HepG2 (cell line): ENCODE data around the gene HYAL1. TPM values are rescaled to one million over a fixed set of nuclear protein-coding genes. Genes with fewer than 3 reads are reported as not detected.
A peak's percentile ranks its signal among the peaks of the same experiment; 100 is the strongest.

Experiments
- AGO2 ChIP-seq: fragments of 200-400 bp; formaldehyde crosslinking; optimal IDR thresholded peaks from 2 replicates; pipeline ENCODE3; 2017; ENCODE audit warnings: mild to moderate bottlenecking, low read depth, low read length, moderate library complexity
- ELK4 ChIP-seq: sonication (generic); formaldehyde crosslinking; IDR thresholded peaks from 2 replicates; pipeline ENCODE4 v1.9.0; 2021; ENCODE audit warnings: missing genetic modification reagents, borderline replicate concordance
- FOSL1 ChIP-seq: sonication (generic); formaldehyde crosslinking; IDR thresholded peaks from 2 replicates; pipeline ENCODE4 v1.9.0; 2021; ENCODE audit warnings: missing genetic modification reagents, borderline replicate concordance
- FOXA3 ChIP-seq: IDR thresholded peaks from 2 replicates; pipeline ENCODE4 v1.6.1; 2016; ENCODE audit warnings: missing genetic modification reagents, missing compliant biosample characterization
- GATAD1 ChIP-seq: IDR thresholded peaks from 2 replicates; pipeline ENCODE4 v1.6.1; 2016; ENCODE audit warnings: missing genetic modification reagents, missing compliant biosample characterization
- HMG20B ChIP-seq: conservative IDR thresholded peaks from 2 replicates; pipeline ENCODE4 v1.6.1; 2016; ENCODE audit warnings: missing genetic modification reagents, missing compliant biosample characterization
- HNRNPL ChIP-seq: fragments of 200-400 bp; formaldehyde crosslinking; IDR thresholded peaks from 2 replicates; pipeline ENCODE4 v1.6.1; 2017; ENCODE audit warnings: mild to moderate bottlenecking, low read depth, low read length
- HOXD1 ChIP-seq: sonication (generic); formaldehyde crosslinking; IDR thresholded peaks from 2 replicates; pipeline ENCODE4 v1.5.0; 2020; ENCODE audit warnings: missing genetic modification reagents
- MAFF ChIP-seq: IDR thresholded peaks from 2 replicates; pipeline ENCODE4 v1.6.1; 2011; ENCODE audit warnings: low read depth, low read length, improper control_type of control experiment
- MAFK ChIP-seq, 2 experiments: IDR thresholded peaks in 1 of 2; conservative IDR thresholded peaks in 1 of 2; 2 replicates each; pipeline ENCODE4 v1.6.1; 2011; ENCODE audit warnings: improper control_type of control experiment in 2 of 2, low read length in 2 of 2
- MBNL3 ChIP-seq: fragments of 250-450 bp; sonication (Bioruptor Pico); conservative IDR thresholded peaks from 2 replicates; pipeline ENCODE4 v1.8.0; 2022; ENCODE audit warnings: mild to moderate bottlenecking, inconsistent platforms
- MED13 ChIP-seq: sonication (generic); formaldehyde crosslinking; IDR thresholded peaks from 2 replicates; pipeline ENCODE4 v1.5.0; 2020; ENCODE audit warnings: missing genetic modification reagents
- MED8 ChIP-seq: sonication (generic); formaldehyde crosslinking; IDR thresholded peaks from 2 replicates; pipeline ENCODE4 v1.8.1; 2023; ENCODE audit warnings: mild to moderate bottlenecking, missing genetic modification reagents; ENCODE audit not compliant: insufficient replicate concordance
- POLR2A ChIP-seq, 2 experiments: IDR thresholded peaks; 2 replicates each; pipeline ENCODE4 v1.6.1; 2011; ENCODE audit warnings: low read depth in 2 of 2, low read length in 2 of 2, mild to moderate bottlenecking in 1 of 2, moderate library complexity in 1 of 2; ENCODE audit not compliant: insufficient read depth in 1 of 2
- RXRB ChIP-seq: IDR thresholded peaks from 2 replicates; pipeline ENCODE4 v1.6.1; 2016; ENCODE audit warnings: borderline replicate concordance, missing genetic modification reagents, missing compliant biosample characterization
- SMAD9 ChIP-seq: sonication (generic); formaldehyde crosslinking; IDR thresholded peaks from 2 replicates; pipeline ENCODE4 v1.5.1; 2020; ENCODE audit warnings: mild to moderate bottlenecking, missing genetic modification reagents
- TSC22D2 ChIP-seq: sonication (generic); formaldehyde crosslinking; IDR thresholded peaks from 2 replicates; pipeline ENCODE4 v1.5.1; 2020; ENCODE audit warnings: missing genetic modification reagents, mild to moderate bottlenecking, borderline replicate concordance
- U2AF1 ChIP-seq: fragments of 200-400 bp; formaldehyde crosslinking; optimal IDR thresholded peaks from 2 replicates; pipeline ENCODE3; 2017; ENCODE audit warnings: mild to moderate bottlenecking, low read depth, low read length
- ZBED4 ChIP-seq: sonication (generic); formaldehyde crosslinking; IDR thresholded peaks from 2 replicates; pipeline ENCODE4 v1.4.0; 2020; ENCODE audit warnings: missing genetic modification reagents, borderline replicate concordance
- ZBTB1 ChIP-seq: sonication (generic); formaldehyde crosslinking; IDR thresholded peaks from 2 replicates; pipeline ENCODE4 v1.4.0; 2020; ENCODE audit warnings: missing genetic modification reagents, borderline replicate concordance
- ZIK1 ChIP-seq: sonication (generic); formaldehyde crosslinking; IDR thresholded peaks from 2 replicates; pipeline ENCODE4 v1.5.0; 2020; ENCODE audit warnings: mild to moderate bottlenecking, low read depth, missing genetic modification reagents, borderline replicate concordance
- ZNF143 ChIP-seq: sonication (generic); formaldehyde crosslinking; IDR thresholded peaks from 2 replicates; pipeline ENCODE4 v1.4.0; 2020; ENCODE audit warnings: missing genetic modification reagents
- ZNF619 ChIP-seq: sonication (generic); formaldehyde crosslinking; IDR thresholded peaks from 2 replicates; pipeline ENCODE4 v1.4.0; 2020; ENCODE audit warnings: mild to moderate bottlenecking, missing genetic modification reagents
- ZNF644 ChIP-seq: IDR thresholded peaks from 2 replicates; pipeline ENCODE4 v1.6.1; 2016; ENCODE audit warnings: low read depth
- ZNF777 ChIP-seq: sonication (generic); formaldehyde crosslinking; IDR thresholded peaks from 2 replicates; pipeline ENCODE4 v1.4.0; 2020; ENCODE audit warnings: missing genetic modification reagents
- polyA plus RNA-seq, 8 experiments: library from polyadenylated mRNA; depleted of rRNA in 3 of 8; stranded (reverse) in 7 of 8; unstranded in 1 of 8; fragments of >200 nt; fragmentation: Illumina TruSeq in 4 of 8; extraction: Trizol in 4 of 8; gene quantifications; 2 replicates each; pipeline versions ENCODE4 v1.2.1 to v1.2.3, GENCODE V29; 2011 to 2016; ENCODE audit warnings: low read depth in 4 of 8, missing spikeins in 1 of 8, mixed read lengths in 1 of 8; ENCODE audit not compliant: insufficient read depth in 1 of 8
- total RNA-seq, 5 experiments: library from RNA; depleted of rRNA; stranded (reverse); fragments of >200 nt; fragmentation: Illumina TruSeq; extraction: Trizol; gene quantifications; 2 replicates each; pipeline ENCODE4 v1.2.3, GENCODE V29; 2016; ENCODE audit warnings: low read depth in 1 of 5

Gene HYAL1
- total and polyA plus RNA-seq, 2 of the 13 experiments (the other 11 are each of a cell fraction or from before 2014, with no cell fraction given): 76.5 to 193 TPM

- no peak for TF ChIP-seq HMG20B (CRISPR knock-in tag)
- no peak for TF ChIP-seq U2AF1
- no peak for TF ChIP-seq MBNL3 (CRISPR knock-in tag)
- TF ChIP-seq ZNF777 (CRISPR knock-in tag): 0 out of 2 replicates have a peak, but pooled peaks have one; percentile 31
- TF ChIP-seq HNRNPL: no peak
- TF ChIP-seq MED13 (CRISPR knock-in tag): no peak
- no peak for TF ChIP-seq FOSL1
- no peak for TF ChIP-seq MAFK (conservative IDR thresholded peaks at IDR 0.05 in 1 of 2, IDR thresholded peaks at IDR 0.05 in 1 of 2; ENCODE audit: low read length in 2 of 2)
- TF ChIP-seq MED8 (CRISPR knock-in tag): no peak
- no peak for TF ChIP-seq ZIK1
- peak; percentile 17; the same call in 1 of the 2 replicates for TF ChIP-seq RXRB
- TF ChIP-seq ZNF619 (CRISPR knock-in tag): peak; percentile 47; the same call in 1 of the 2 replicates
- peak; percentile 97 for TF ChIP-seq GATAD1 (CRISPR knock-in tag)
- TF ChIP-seq ZBTB1 (CRISPR knock-in tag): no peak
- TF ChIP-seq FOXA3 (CRISPR knock-in tag): peak; percentile 20; the same call in 1 of the 2 replicates
- no peak for TF ChIP-seq SMAD9 (CRISPR knock-in tag)
- peak; percentile 82 for TF ChIP-seq AGO2
- TF ChIP-seq MAFF: no peak
- TF ChIP-seq ZNF644: no peak
- peak in 1 of 2 experiments; percentile 80; a peak in 2 of 4 replicates for TF ChIP-seq POLR2A (IDR thresholded peaks at IDR 0.05; ENCODE audit: insufficient read depth in 1 of 2, low read depth in 2 of 2, low read length in 2 of 2)
- TF ChIP-seq ZNF143: peak; percentile 92
- TF ChIP-seq ELK4 (CRISPR knock-in tag): no peak
- TF ChIP-seq TSC22D2: no peak
- TF ChIP-seq HOXD1 (CRISPR knock-in tag): no peak
- TF ChIP-seq ZBED4: no peak; the same call in 1 of the 2 replicates
Measured at GRCh38 chr3:50327943-50328691, 24.7 kb upstream of the HYAL1 start, which contains the start of gene TUSC2 (continued).
